ENCODE measurements around the gene NUDT21.
A peak's percentile ranks its signal among the peaks of the same experiment; 100 is the strongest.

Gene NUDT21

GRCh38 chr16:56387396-56387795 is 63.7 kb downstream of the NUDT21 start:
- Histone ChIP-seq H3K36me3 (ENCODE audit: control insufficient read depth in 1 of 2, insufficient read depth in 2 of 2, low read depth in 1 of 2, low read length in 2 of 2) (peaks cover 25 to 78% of the 10 kb centered on the region in 2 experiments), H2AK5ac (ENCODE audit: low read length, severe bottlenecking) (no peak overlapping the region), H3K27me3 (ENCODE audit: control insufficient read depth in 1 of 2, insufficient read depth in 1 of 2, low read length in 2 of 2) (no peaks in the 10 kb centered on the region), H3K4ac (ENCODE audit: low read depth in 1 of 2, low read length in 2 of 2) (no peak overlapping the region), H3K18ac (ENCODE audit: low read depth in 1 of 2, low read length in 2 of 2) (no peak overlapping the region), H3K27ac (ENCODE audit: low read length, poor library complexity, severe bottlenecking) (no peak overlapping the region), H3K4me3 (ENCODE audit: insufficient read depth in 1 of 2, low read depth in 1 of 2, low read length in 2 of 2) (no peak overlapping the region), H3K4me1 (ENCODE audit: control insufficient read depth, insufficient read depth, low read depth, low read length) (peaks cover 8% of the 10 kb centered on the region), H3K23ac (ENCODE audit: low read length in 2 of 2) (no peak overlapping the region), H3K9me3 (ENCODE audit: control insufficient read depth, low read length) (no peaks in the 10 kb centered on the region), H3K9ac (ENCODE audit: low read length) (no peak overlapping the region), H2BK120ac (ENCODE audit: low read depth, low read length) (no peak overlapping the region), H3K4me2 (ENCODE audit: low read length, poor library complexity, severe bottlenecking) (no peak overlapping the region), H4K91ac (ENCODE audit: low read length) (no peak overlapping the region), H3K14ac (ENCODE audit: low read length in 2 of 2) (no peak overlapping the region), H2BK12ac (ENCODE audit: low read length in 2 of 2) (no peak overlapping the region), H2BK15ac (ENCODE audit: low read depth, poor library complexity, severe bottlenecking) (no peak overlapping the region), H2AFZ (ENCODE audit: low read depth, low read length) (no peak overlapping the region), H2BK5ac (ENCODE audit: low read depth, low read length, poor library complexity, severe bottlenecking) (no peak overlapping the region), H3K79me1 (replicated peaks; ENCODE audit: low read length, poor library complexity, severe bottlenecking) (peaks cover 10% of the 10 kb centered on the region), H4K8ac (ENCODE audit: low read length) (no peak overlapping the region)
- DNase-seq, result no peak
- 100% methylated on average over 1 of the region's 3 CpGs for WGBS

GRCh38 chr16:56384074-56384721 is 66.9 kb downstream of the NUDT21 start:
- no peak overlapping the region for H3K14ac ChIP-seq (ENCODE audit: low read length in 2 of 2)
- WGBS, result 88% methylated on average over 4 of the region's 4 CpGs
- H4K91ac ChIP-seq (ENCODE audit: low read length), result no peak overlapping the region
- peaks cover 20% of the 10 kb centered on the region for H3K79me1 ChIP-seq (replicated peaks; ENCODE audit: low read length, poor library complexity, severe bottlenecking)
- H3K4me3 ChIP-seq (ENCODE audit: insufficient read depth in 1 of 2, low read depth in 1 of 2, low read length in 2 of 2), result no peak overlapping the region
- no peak overlapping the region for H3K9ac ChIP-seq (ENCODE audit: low read length)
- no peak overlapping the region for H2BK120ac ChIP-seq (ENCODE audit: low read depth, low read length)
- peaks cover 28 to 92% of the 10 kb centered on the region in 2 experiments for H3K36me3 ChIP-seq (ENCODE audit: control insufficient read depth in 1 of 2, insufficient read depth in 2 of 2, low read depth in 1 of 2, low read length in 2 of 2)
- H2BK12ac ChIP-seq (ENCODE audit: low read length in 2 of 2), result no peak overlapping the region
- peaks cover 4% of the 10 kb centered on the region for H3K4me1 ChIP-seq (ENCODE audit: control insufficient read depth, insufficient read depth, low read depth, low read length)
- no peak overlapping the region for H2BK15ac ChIP-seq (ENCODE audit: low read depth, poor library complexity, severe bottlenecking)
- H2AFZ ChIP-seq (ENCODE audit: low read depth, low read length), result no peak overlapping the region
- no peak for DNase-seq
- H3K4me2 ChIP-seq (ENCODE audit: low read length, poor library complexity, severe bottlenecking), result no peak overlapping the region
- peaks cover 25% of the 10 kb centered on the region for H3K9me3 ChIP-seq (ENCODE audit: control insufficient read depth, low read length)
- H3K18ac ChIP-seq (ENCODE audit: low read depth in 1 of 2, low read length in 2 of 2), result no peak overlapping the region
- H4K8ac ChIP-seq (ENCODE audit: low read length), result no peak overlapping the region
- H2AK5ac ChIP-seq (ENCODE audit: low read length, severe bottlenecking), result no peak overlapping the region
- H3K23ac ChIP-seq (ENCODE audit: low read length in 2 of 2), result no peak overlapping the region
- H2BK5ac ChIP-seq (ENCODE audit: low read depth, low read length, poor library complexity, severe bottlenecking), result no peak overlapping the region
- H3K4ac ChIP-seq (ENCODE audit: low read depth in 1 of 2, low read length in 2 of 2), result no peak overlapping the region
- no peak overlapping the region for H3K27ac ChIP-seq (ENCODE audit: low read length, poor library complexity, severe bottlenecking)
- H3K27me3 ChIP-seq (ENCODE audit: control insufficient read depth in 1 of 2, insufficient read depth in 1 of 2, low read length in 2 of 2), result no peaks in the 10 kb centered on the region

DNA sequence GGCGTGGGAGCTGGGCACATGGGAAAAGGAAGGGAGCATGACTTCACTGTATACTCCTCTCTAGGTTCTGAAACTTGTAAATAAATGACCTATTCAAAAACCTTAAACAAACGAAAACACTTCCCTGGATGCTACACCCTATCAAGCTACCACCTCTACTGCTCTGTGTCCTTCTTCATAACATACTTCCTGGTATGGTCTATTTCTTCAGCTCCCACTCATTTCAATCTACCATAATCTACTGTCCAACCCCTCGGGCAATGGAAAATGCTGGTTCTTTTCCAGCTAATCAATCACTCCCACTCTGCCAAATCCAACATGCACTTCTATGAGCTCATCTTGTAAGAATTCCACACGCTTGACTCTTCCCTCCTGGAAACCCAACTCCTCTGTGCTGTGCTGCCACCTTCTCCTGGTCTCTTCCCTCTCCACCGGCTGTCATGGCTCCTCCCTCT is 68.2 kb downstream of the NUDT21 start:
- WGBS, result 47% methylated on average over 5 of the region's 5 CpGs
- H3K4me2 ChIP-seq (ENCODE audit: low read length, poor library complexity, severe bottlenecking), result no peak overlapping the region
- no peak overlapping the region for H2AK5ac ChIP-seq (ENCODE audit: low read length, severe bottlenecking)

DNA sequence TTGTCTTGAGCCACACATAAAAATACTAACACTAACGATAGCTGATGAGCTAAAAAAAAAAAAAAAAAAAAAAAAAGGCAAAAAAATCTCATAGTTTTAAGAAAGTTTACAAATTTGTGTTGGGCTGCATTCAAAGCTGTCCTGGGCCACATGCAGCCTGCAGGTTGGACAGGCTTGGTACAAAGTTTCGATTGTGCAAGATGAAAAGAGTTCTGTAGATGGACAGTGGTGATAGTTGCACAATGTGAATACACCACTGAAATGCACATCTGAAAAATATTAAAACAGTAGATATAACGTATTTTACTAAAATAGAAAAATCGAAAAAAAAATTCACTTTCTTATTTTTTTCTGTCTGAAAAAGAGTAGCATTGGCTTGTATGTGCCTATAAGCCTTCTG is 68.7 kb downstream of the NUDT21 start:
- no peaks in the 10 kb centered on the region for H3K27me3 ChIP-seq (ENCODE audit: control insufficient read depth in 1 of 2, insufficient read depth in 1 of 2, low read length in 2 of 2)
- H2BK120ac ChIP-seq (ENCODE audit: low read depth, low read length), result no peak overlapping the region
- H3K27ac ChIP-seq (ENCODE audit: low read length, poor library complexity, severe bottlenecking), result peak overlapping the region; percentile 9
- no peak overlapping the region for H2BK15ac ChIP-seq (ENCODE audit: low read depth, poor library complexity, severe bottlenecking)
- no peak overlapping the region for H2BK5ac ChIP-seq (ENCODE audit: low read depth, low read length, poor library complexity, severe bottlenecking)
- H3K4me3 ChIP-seq (ENCODE audit: insufficient read depth in 1 of 2, low read depth in 1 of 2, low read length in 2 of 2), result no peak overlapping the region
- peaks cover 20% of the 10 kb centered on the region for H3K79me1 ChIP-seq (replicated peaks; ENCODE audit: low read length, poor library complexity, severe bottlenecking)
- no peak overlapping the region for H4K8ac ChIP-seq (ENCODE audit: low read length)
- H2AFZ ChIP-seq (ENCODE audit: low read depth, low read length), result no peak overlapping the region
- H3K9me3 ChIP-seq (ENCODE audit: control insufficient read depth, low read length), result peaks cover 25% of the 10 kb centered on the region
- H2BK12ac ChIP-seq (ENCODE audit: low read length in 2 of 2), result no peak overlapping the region
- H3K36me3 ChIP-seq (ENCODE audit: control insufficient read depth in 1 of 2, insufficient read depth in 2 of 2, low read depth in 1 of 2, low read length in 2 of 2), result peaks cover 31 to 94% of the 10 kb centered on the region in 2 experiments
- H3K4me1 ChIP-seq (ENCODE audit: control insufficient read depth, insufficient read depth, low read depth, low read length), result peaks cover 4% of the 10 kb centered on the region
- no peak overlapping the region for H2AK5ac ChIP-seq (ENCODE audit: low read length, severe bottlenecking)
- no CpG with 5 or more reads among the region's 4 CpGs for WGBS
- no peak overlapping the region for H3K9ac ChIP-seq (ENCODE audit: low read length)
- H4K91ac ChIP-seq (ENCODE audit: low read length), result no peak overlapping the region
- H3K4ac ChIP-seq (ENCODE audit: low read depth in 1 of 2, low read length in 2 of 2), result no peak overlapping the region
- H3K18ac ChIP-seq (ENCODE audit: low read depth in 1 of 2, low read length in 2 of 2), result no peak overlapping the region
- no peak for DNase-seq
- H3K14ac ChIP-seq (ENCODE audit: low read length in 2 of 2), result no peak overlapping the region
- H3K23ac ChIP-seq (ENCODE audit: low read length in 2 of 2), result no peak overlapping the region
- H3K4me2 ChIP-seq (ENCODE audit: low read length, poor library complexity, severe bottlenecking), result no peak overlapping the region

More for the DNA sequence above, 68.2 kb downstream of the NUDT21 start:
- Histone ChIP-seq H3K14ac (ENCODE audit: low read length in 2 of 2) (no peak overlapping the region), H3K27me3 (ENCODE audit: control insufficient read depth in 1 of 2, insufficient read depth in 1 of 2, low read length in 2 of 2) (no peaks in the 10 kb centered on the region), H2AFZ (ENCODE audit: low read depth, low read length) (no peak overlapping the region), H2BK5ac (ENCODE audit: low read depth, low read length, poor library complexity, severe bottlenecking) (no peak overlapping the region), H3K9me3 (ENCODE audit: control insufficient read depth, low read length) (peaks cover 25% of the 10 kb centered on the region), H3K4ac (ENCODE audit: low read depth in 1 of 2, low read length in 2 of 2) (no peak overlapping the region), H3K9ac (ENCODE audit: low read length) (no peak overlapping the region), H3K23ac (ENCODE audit: low read length in 2 of 2) (no peak overlapping the region), H2BK120ac (ENCODE audit: low read depth, low read length) (no peak overlapping the region), H3K18ac (ENCODE audit: low read depth in 1 of 2, low read length in 2 of 2) (no peak overlapping the region), H3K36me3 (ENCODE audit: control insufficient read depth in 1 of 2, insufficient read depth in 2 of 2, low read depth in 1 of 2, low read length in 2 of 2) (peaks cover 31 to 94% of the 10 kb centered on the region in 2 experiments), H3K79me1 (replicated peaks; ENCODE audit: low read length, poor library complexity, severe bottlenecking) (peaks cover 20% of the 10 kb centered on the region), H3K27ac (ENCODE audit: low read length, poor library complexity, severe bottlenecking) (peak overlapping the region; percentile 9), H4K8ac (ENCODE audit: low read length) (no peak overlapping the region), H2BK15ac (ENCODE audit: low read depth, poor library complexity, severe bottlenecking) (no peak overlapping the region), H2BK12ac (ENCODE audit: low read length in 2 of 2) (no peak overlapping the region), H4K91ac (ENCODE audit: low read length) (no peak overlapping the region), H3K4me3 (ENCODE audit: insufficient read depth in 1 of 2, low read depth in 1 of 2, low read length in 2 of 2) (no peak overlapping the region), H3K4me1 (ENCODE audit: control insufficient read depth, insufficient read depth, low read depth, low read length) (peaks cover 4% of the 10 kb centered on the region)
- DNase-seq, result peak; percentile 68
